Measurements from ENCODE around the gene CHRNA4.

Gene CHRNA4

GRCh38 chr20:63361519-63362435, 628 bp upstream of the CHRNA4 start:
- ChIA-PET CTCF (interaction anchor here (1.4 to 1.5 kb wide), 2 partner anchors 17 to 20 kb away, joined by 3 to 4 read pairs; no protein-coding TSS in a partner anchor), POLR2A (no interaction called here)
- no peak overlapping the region for H3K4me3 ChIP-seq (ENCODE audit: low read depth, low read length)
- TF ChIP-seq CTCF (IDR thresholded peaks at IDR 0.05; ENCODE audit: insufficient read depth, low read length, missing control alignments) = no peak
- DNase-seq (ENCODE audit: low read depth, low spot score) = no peak

- H3K4me3 ChIP-seq (ENCODE audit: low read depth, low read length) = no peak overlapping the region
- no peak for TF ChIP-seq CTCF (IDR thresholded peaks at IDR 0.05; ENCODE audit: insufficient read depth, low read length, missing control alignments)
- no peak for DNase-seq (ENCODE audit: low read depth, low spot score)
- CTCF ChIA-PET = no interaction called here
- POLR2A ChIA-PET = no interaction called here
Observed at GRCh38 chr20:63359937-63360849, 956 bp downstream of the CHRNA4 start.

- DNase-seq (ENCODE audit: low read depth, low spot score) = no peak
- H3K4me3 ChIP-seq (ENCODE audit: low read depth, low read length) = no peak overlapping the region
- no peak for TF ChIP-seq CTCF (IDR thresholded peaks at IDR 0.05; ENCODE audit: insufficient read depth, low read length, missing control alignments)
- POLR2A ChIA-PET = no interaction called here
- CTCF ChIA-PET = no interaction called here
Observed at GRCh38 chr20:63359164-63359934, 1.8 kb downstream of the CHRNA4 start.

- DNase-seq (ENCODE audit: low read depth, low spot score) = no peak
- CTCF ChIA-PET = no interaction called here
- no peak for TF ChIP-seq CTCF (IDR thresholded peaks at IDR 0.05; ENCODE audit: insufficient read depth, low read length, missing control alignments)
- POLR2A ChIA-PET = no interaction called here
- H3K4me3 ChIP-seq (ENCODE audit: low read depth, low read length) = no peak overlapping the region
Observed at GRCh38 chr20:63357921-63358905, 2.9 kb downstream of the CHRNA4 start.

Data from AG04449 (cell line).